H1 (cell line): ENCODE data around the gene IQCE. TPM values are rescaled to one million over a fixed set of nuclear protein-coding genes. Genes with fewer than 3 reads are reported as not detected.

Experiments used
- ATF2 ChIP-seq: IDR thresholded peaks from 2 replicates; pipeline ENCODE4 v1.6.1; 2012; ENCODE audit warnings: low read length, inconsistent platforms
- CBX8 ChIP-seq: fragments of 300-800, 300-1000 bp; sonication (generic); IDR thresholded peaks from 2 replicates; pipeline ENCODE4 v1.7.1; 2016; ENCODE audit warnings: low read depth, low read length, borderline replicate concordance
- CTCF ChIP-seq, 3 experiments: IDR thresholded peaks; 1 replicate in 2 of 3; 2 replicates in 1 of 3; pipeline versions ENCODE4 v1.5.1 to v1.6.1; 2011; ENCODE audit warnings: low read length in 3 of 3, mild to moderate bottlenecking in 3 of 3, inconsistent platforms in 2 of 3, low read depth in 1 of 3, moderate library complexity in 1 of 3; ENCODE audit not compliant: insufficient read depth in 1 of 3; ENCODE audit errors: control extremely low read depth in 1 of 3
- JUN ChIP-seq: IDR thresholded peaks from 2 replicates; pipeline ENCODE4 v1.6.1; 2011; ENCODE audit warnings: low read depth, mild to moderate bottlenecking, improper control_type of control experiment, low read length
- SIRT6 ChIP-seq: IDR thresholded peaks from one replicate; pipeline ENCODE4 v1.7.1; 2012; ENCODE audit warnings: low read length, inconsistent platforms
- polyA plus RNA-seq, 7 experiments: library from polyadenylated mRNA; depleted of rRNA in 3 of 7; stranded (reverse) in 5 of 7; unstranded in 2 of 7; fragments of >200 nt in 5 of 7; fragments of 200-250 nt in 2 of 7; gene quantifications; 1 replicate in 5 of 7; 2 replicates in 1 of 7; 4 replicates in 1 of 7; pipeline versions ENCODE4 v1.2.1 to v1.2.3, GENCODE V29; 2011 to 2013; ENCODE audit warnings: missing spikeins in 2 of 7, mixed read lengths in 2 of 7
- total RNA-seq: library from RNA; stranded (reverse); fragmentation: NEBNext Ultra II Directional; extraction: Animal tissue kit (Norgen Biotek cat#: 25700); gene quantifications from 2 replicates; pipeline ENCODE4 v1.2.1, GENCODE V29; 2021

The IQCE gene
- total and polyA plus RNA-seq, 2 of the 8 experiments (the other 6 are each of a cell fraction or from before 2014, with no cell fraction given), result 2.2 to 4.9 TPM

- TF ChIP-seq ATF2 (no peak), JUN (no peak), CTCF (IDR thresholded peaks at IDR 0.05; ENCODE audit: control extremely low read depth in 1 of 3, insufficient read depth in 1 of 3, low read depth in 1 of 3, low read length in 3 of 3) (no peak), SIRT6 (no peak), CBX8 (no peak)
Measured at GRCh38 chr7:2566890-2567678, 8.3 kb downstream of the IQCE start (continued).
